GM21576 (cell line): Measurements from ENCODE around the gene SDK1.
"Not testable (repeated sequence)": the region's sequence is repeated elsewhere in the genome, so short reads cannot be mapped to it uniquely, and the experiment has no call there.

Source experiments
- ATAC-seq: cut with Tn5 transposase; IDR thresholded peaks from one replicate; pipeline ENCODE4 v1.9.1; 2021; ENCODE audit warnings: mild to moderate bottlenecking, moderate library complexity; ENCODE audit not compliant: unreplicated experiment

Gene SDK1

GRCh38 chr7:4225881-4226523 is 925.0 kb downstream of the SDK1 start:
- ATAC-seq, result no peak

DNA sequence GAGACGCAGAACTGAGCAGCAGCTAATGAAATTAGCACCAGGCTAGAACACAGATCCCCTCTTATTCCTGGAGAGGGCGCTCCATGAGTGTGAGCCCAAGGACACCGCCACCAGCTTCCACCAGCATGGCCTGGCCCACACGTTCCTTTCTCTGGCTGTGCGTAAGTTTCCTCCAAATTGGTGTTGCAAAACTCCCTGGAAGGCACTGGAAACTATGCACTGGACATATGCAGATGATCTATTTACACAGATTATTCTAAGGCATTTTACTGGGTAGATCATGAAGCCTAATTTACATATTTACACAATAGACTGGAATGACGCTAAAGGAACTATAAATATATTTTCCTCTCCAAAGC is 925.5 kb downstream of the SDK1 start:
- no peak for ATAC-seq

GRCh38 chr7:4227105-4228010 is 926.3 kb downstream of the SDK1 start:
- no peak for ATAC-seq

- ATAC-seq, result no peak
Observed at GRCh38 chr7:4230352-4230751, 929.3 kb downstream of the SDK1 start.

DNA sequence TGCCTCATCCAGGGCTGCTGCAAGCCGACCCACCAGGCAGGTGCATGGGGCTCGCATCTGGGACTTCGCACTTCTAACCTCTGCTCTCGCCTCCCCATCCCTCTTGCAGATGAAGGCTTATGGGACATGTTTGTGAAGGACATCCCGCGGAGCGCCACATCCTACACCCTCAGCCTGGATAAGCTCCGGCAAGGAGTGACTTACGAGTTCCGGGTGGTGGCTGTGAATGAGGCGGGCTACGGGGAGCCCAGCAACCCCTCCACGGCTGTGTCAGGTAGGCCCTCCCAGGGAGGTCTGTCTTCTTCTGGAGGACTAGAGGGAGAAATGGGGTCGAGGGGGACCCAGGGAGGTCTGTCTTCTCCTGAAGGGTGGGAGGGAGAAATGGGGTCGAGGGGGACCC is 932.1 kb downstream of the SDK1 start:
- ATAC-seq, result no peak

- ATAC-seq, result no peak
Observed at GRCh38 chr7:4233621-4234497, 932.8 kb downstream of the SDK1 start.

- no peak for ATAC-seq
Observed at GRCh38 chr7:4234498-4234855, 933.4 kb downstream of the SDK1 start.

DNA sequence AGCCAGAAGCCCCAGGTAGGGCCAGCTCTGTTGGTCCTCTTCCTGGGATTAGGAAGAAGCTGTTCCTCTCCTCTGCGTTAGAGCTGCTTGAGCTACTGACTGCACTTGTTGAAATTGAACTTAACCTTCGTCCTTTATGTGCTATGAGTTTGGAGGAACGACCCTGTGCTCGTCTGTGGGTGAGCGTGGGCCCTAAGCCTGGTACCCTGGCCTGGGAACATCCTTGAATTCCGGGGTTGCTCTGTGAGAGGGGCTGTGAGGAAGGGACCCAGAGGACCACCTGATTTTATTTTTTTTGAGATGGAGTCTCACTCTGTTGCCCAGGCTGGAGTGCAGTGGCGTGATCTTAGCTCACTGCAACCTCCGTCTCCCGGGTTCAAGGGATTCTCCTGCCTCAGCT is 933.8 kb downstream of the SDK1 start:
- ATAC-seq, result no peak

- ATAC-seq, result no peak
Observed at GRCh38 chr7:4235596-4235995, 934.5 kb downstream of the SDK1 start.

- ATAC-seq, result no peak
Observed at GRCh38 chr7:4236389-4236788, 935.3 kb downstream of the SDK1 start.

- ATAC-seq, result not testable (repeated sequence)
Observed at GRCh38 chr7:4236873-4237272, 935.8 kb downstream of the SDK1 start.

DNA sequence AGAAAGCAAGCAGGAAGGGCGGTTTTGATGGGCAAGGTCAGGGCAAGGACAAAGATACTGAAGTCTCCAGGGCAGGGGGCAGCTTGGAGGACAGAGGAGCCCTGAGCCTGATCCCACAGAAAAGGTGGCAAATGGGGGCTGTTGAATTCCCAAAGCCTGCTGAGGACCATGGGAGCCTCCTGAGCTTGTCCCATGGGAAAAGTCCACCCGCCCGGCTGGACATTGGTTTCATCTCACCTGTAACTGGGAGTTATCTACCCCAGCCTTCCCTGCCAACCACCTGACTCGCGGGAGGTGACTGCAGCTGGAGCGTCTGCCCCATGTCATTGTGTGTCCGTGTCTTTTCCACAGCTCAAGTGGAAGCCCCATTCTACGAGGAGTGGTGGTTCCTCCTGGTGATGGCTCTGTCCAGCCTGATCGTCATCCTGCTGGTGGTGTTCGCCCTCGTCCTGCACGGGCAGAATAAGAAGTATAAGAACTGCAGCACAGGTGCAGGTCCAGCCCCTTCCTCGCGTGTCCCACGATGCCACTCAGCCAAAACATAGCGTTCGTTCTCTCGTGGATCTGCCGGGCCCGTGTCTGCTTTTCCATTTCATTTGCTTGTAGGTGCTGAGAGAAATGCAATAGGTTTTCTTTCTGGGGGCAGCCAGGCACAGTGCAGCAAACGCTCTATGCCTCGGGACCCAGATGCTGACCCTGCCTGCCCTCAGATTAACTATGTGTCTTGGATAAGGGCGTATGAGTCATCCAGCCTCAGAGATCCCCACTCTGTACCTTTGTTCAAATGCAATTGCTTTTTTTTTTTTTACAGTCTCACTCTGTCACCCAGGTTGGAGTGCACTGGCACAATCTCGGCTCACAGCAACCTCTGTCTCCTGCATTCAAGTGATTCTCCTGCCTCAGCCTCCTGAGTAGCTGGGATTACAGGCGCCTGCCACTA is 936.5 kb downstream of the SDK1 start:
- ATAC-seq, result no peak

DNA sequence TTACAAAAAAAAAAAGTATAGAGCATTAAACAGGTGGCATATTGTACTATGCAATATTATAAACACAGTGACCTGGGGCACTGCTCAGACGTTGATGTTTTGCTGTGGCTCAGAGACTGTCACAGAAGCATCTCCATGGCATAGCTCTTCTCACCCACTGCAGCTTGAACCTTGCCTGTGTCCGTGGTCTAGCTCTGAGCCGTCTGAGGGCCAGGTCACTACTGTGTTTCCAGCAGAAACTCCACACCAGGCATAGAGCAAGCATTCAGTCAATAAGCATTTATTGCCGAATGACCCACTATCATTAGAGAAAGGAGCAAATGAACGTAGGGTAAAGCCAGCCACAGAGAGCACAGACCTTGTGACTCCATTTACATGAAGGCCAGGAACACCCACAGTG is 937.8 kb downstream of the SDK1 start:
- no peak for ATAC-seq

DNA sequence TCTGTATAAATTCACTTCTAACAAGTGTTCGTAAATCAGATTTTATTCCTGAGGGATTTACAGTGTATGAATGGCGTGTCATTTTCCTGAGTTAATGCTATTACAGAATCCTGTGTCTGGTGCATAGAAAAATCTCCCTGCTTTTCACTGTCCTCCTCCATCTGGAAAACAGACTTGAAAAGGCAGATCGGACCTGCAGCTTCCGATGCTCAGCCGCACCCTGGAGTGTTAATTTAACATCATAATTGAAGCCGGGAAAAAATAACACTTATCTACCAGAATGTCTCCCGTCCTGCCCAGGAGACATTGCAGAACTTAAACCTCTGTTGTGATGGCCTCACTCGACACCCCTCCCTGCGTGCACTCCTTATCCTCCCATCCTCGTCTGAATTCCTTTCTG is 939.0 kb downstream of the SDK1 start:
- ATAC-seq, result no peak

- no peak for ATAC-seq
Observed at GRCh38 chr7:4240520-4241303, 939.7 kb downstream of the SDK1 start.

DNA sequence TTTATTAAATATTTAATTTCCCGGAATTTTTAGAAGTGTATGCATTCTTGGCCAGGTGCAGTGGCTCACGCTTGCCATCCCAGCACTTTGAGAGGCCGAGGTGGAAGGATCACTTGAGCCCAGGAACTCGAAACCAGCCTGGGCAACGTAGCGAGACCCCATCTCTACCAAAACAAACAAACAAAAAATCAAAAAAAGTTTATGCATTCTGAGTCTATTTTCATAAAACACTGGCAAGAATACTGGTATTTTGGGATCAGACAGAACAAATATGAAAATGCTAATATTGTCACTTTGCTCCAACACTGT is 940.2 kb downstream of the SDK1 start:
- ATAC-seq, result no peak

GRCh38 chr7:4241791-4242190 is 940.7 kb downstream of the SDK1 start:
- no peak for ATAC-seq

- no peak for ATAC-seq
Observed at GRCh38 chr7:4242706-4243105, 941.7 kb downstream of the SDK1 start.

DNA sequence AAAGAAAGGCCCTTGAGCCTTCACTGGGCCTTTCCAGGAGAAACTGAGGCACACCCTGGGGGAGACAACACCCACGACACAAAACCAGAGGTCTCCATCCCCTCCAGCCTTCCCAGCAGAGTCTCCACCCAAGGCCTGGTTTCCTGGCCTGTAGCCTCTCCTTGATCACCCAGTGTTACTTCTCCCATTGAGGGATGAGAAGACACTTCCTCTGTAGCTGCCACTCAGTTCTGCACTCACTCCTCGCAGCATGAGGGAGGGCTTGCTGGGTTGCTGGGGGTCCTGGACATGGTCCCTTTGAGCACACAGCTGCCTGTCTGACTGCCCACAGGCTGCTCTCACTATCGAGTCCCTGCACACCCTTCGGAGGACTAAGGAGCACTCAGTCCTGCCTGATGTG is 943.0 kb downstream of the SDK1 start:
- ATAC-seq, result no peak

GRCh38 chr7:4244635-4245034 is 943.6 kb downstream of the SDK1 start:
- ATAC-seq, result no peak
